Skeletal muscle satellite cell (primary cell): ENCODE measurements around the gene SUMF1.

Experiments
- H3K27me3 ChIP-seq: 2 replicates; pipeline ENCODE4 v1.7.0; 2013; ENCODE audit warnings: low read length; ENCODE audit not compliant: control insufficient read depth, insufficient read depth
- H3K36me3 ChIP-seq: 2 replicates; pipeline ENCODE4 v1.7.0; 2013; ENCODE audit warnings: mild to moderate bottlenecking, control low read depth, low read length; ENCODE audit not compliant: insufficient read depth
- H3K4me1 ChIP-seq: 2 replicates; pipeline ENCODE4 v1.7.0; 2013; ENCODE audit warnings: low read length; ENCODE audit not compliant: control insufficient read depth, insufficient read depth
- H3K4me2 ChIP-seq: 2 replicates; pipeline ENCODE4 v1.7.0; 2013; ENCODE audit warnings: mild to moderate bottlenecking, low read length
- H3K4me3 ChIP-seq: 2 replicates; pipeline ENCODE4 v1.7.0; 2013; ENCODE audit warnings: low read length
- H3K9ac ChIP-seq: 2 replicates; pipeline ENCODE4 v1.7.0; 2013; ENCODE audit warnings: mild to moderate bottlenecking, low read depth, low read length, moderate library complexity
- H3K9me3 ChIP-seq: replicated peaks from 2 replicates; pipeline ENCODE4 v1.7.0; 2013; ENCODE audit warnings: mild to moderate bottlenecking, control low read depth, low read length

The SUMF1 gene

GRCh38 chr3:4323246-4324027 is 143.6 kb downstream of the SUMF1 start:
- Histone ChIP-seq H3K9me3 (no peaks in the 10 kb centered on the region), H3K4me3 (no peak overlapping the region), H3K36me3 (no peaks in the 10 kb centered on the region), H3K4me2 (no peak overlapping the region), H3K27me3 (no peaks in the 10 kb centered on the region), H3K9ac (no peak overlapping the region), H3K4me1 (peaks cover 14% of the 10 kb centered on the region)

DNA sequence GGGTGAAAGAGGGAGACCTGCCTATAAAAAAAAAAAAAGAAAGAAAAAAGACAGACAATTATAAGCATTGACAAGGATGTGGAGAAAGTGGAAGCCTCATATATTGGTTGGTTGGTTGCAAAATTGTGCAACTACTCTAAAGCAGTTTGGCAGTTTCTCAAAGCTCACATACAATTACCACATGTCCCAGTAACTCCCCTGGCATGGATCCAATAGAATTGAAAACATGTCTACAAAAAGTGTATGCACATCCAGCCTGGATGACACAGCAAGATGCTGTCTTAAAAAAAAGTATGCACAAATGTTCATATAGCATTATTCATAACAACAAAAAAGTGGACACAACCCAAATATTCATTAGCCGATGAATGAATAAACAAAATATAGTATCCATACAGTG is 144.4 kb downstream of the SUMF1 start:
- peaks cover 4% of the 10 kb centered on the region for H3K36me3 ChIP-seq
- H3K4me3 ChIP-seq = no peak overlapping the region
- H3K9me3 ChIP-seq = no peaks in the 10 kb centered on the region
- H3K27me3 ChIP-seq = no peaks in the 10 kb centered on the region
- H3K9ac ChIP-seq = no peak overlapping the region
- H3K4me2 ChIP-seq = no peak overlapping the region
- peaks cover 14% of the 10 kb centered on the region for H3K4me1 ChIP-seq

GRCh38 chr3:4321732-4322131 is 145.3 kb downstream of the SUMF1 start:
- no peak overlapping the region for H3K9ac ChIP-seq
- peaks cover 8% of the 10 kb centered on the region for H3K36me3 ChIP-seq
- H3K9me3 ChIP-seq = no peaks in the 10 kb centered on the region
- H3K4me3 ChIP-seq = no peak overlapping the region
- no peak overlapping the region for H3K4me2 ChIP-seq
- no peaks in the 10 kb centered on the region for H3K27me3 ChIP-seq
- H3K4me1 ChIP-seq = peaks cover 14% of the 10 kb centered on the region

GRCh38 chr3:4320096-4320911 is 146.8 kb downstream of the SUMF1 start:
- Histone ChIP-seq H3K9ac (no peak overlapping the region), H3K27me3 (no peaks in the 10 kb centered on the region), H3K9me3 (no peaks in the 10 kb centered on the region), H3K4me3 (no peak overlapping the region), H3K4me1 (peaks cover 14% of the 10 kb centered on the region), H3K4me2 (no peak overlapping the region), H3K36me3 (peaks cover 12% of the 10 kb centered on the region)

- Histone ChIP-seq H3K4me2 (no peak overlapping the region), H3K4me1 (no peaks in the 10 kb centered on the region), H3K9ac (no peak overlapping the region), H3K4me3 (no peak overlapping the region), H3K27me3 (no peaks in the 10 kb centered on the region), H3K9me3 (no peaks in the 10 kb centered on the region), H3K36me3 (peaks cover 18% of the 10 kb centered on the region)
These were observed 152.4 kb downstream of the SUMF1 start for GRCh38 chr3:4314688-4315087.

GRCh38 chr3:4313606-4314293 is 153.3 kb downstream of the SUMF1 start:
- no peaks in the 10 kb centered on the region for H3K27me3 ChIP-seq
- no peak overlapping the region for H3K9ac ChIP-seq
- no peaks in the 10 kb centered on the region for H3K4me1 ChIP-seq
- peaks cover 18% of the 10 kb centered on the region for H3K36me3 ChIP-seq
- no peak overlapping the region for H3K4me3 ChIP-seq
- no peaks in the 10 kb centered on the region for H3K9me3 ChIP-seq
- H3K4me2 ChIP-seq = no peak overlapping the region

- H3K9me3 ChIP-seq = no peaks in the 10 kb centered on the region
- H3K9ac ChIP-seq = no peak overlapping the region
- H3K27me3 ChIP-seq = no peaks in the 10 kb centered on the region
- H3K4me3 ChIP-seq = no peak overlapping the region
- H3K36me3 ChIP-seq = peaks cover 8% of the 10 kb centered on the region
- H3K4me1 ChIP-seq = no peaks in the 10 kb centered on the region
- H3K4me2 ChIP-seq = no peak overlapping the region
These were observed 155.6 kb downstream of the SUMF1 start for GRCh38 chr3:4311496-4311895.
